IPS DF 6.9 (cell line): Measurements from ENCODE around the gene MED16.
"Not testable (repeated sequence)": the region's sequence is repeated elsewhere in the genome, so short reads cannot be mapped to it uniquely, and the experiment has no call there.

Experiments
- DNase-seq: peaks from one replicate; pipeline ENCODE4 v3.0.0-alpha.2; 2013; ENCODE audit warnings: low read depth, low spot score
- H3K27ac ChIP-seq: one replicate; pipeline ENCODE4 v1.5.1; 2013; ENCODE audit warnings: low read length, control low read depth
- H3K27me3 ChIP-seq: 2 replicates; pipeline ENCODE4 v1.6.1; 2013; ENCODE audit warnings: mild to moderate bottlenecking, low read length; ENCODE audit not compliant: control insufficient read depth, insufficient read depth
- H3K36me3 ChIP-seq: 2 replicates; pipeline ENCODE4 v1.6.1; 2013; ENCODE audit warnings: low read length; ENCODE audit not compliant: control insufficient read depth, insufficient read depth
- H3K4me1 ChIP-seq: 2 replicates; pipeline ENCODE4 v1.6.1; 2013; ENCODE audit warnings: low read length; ENCODE audit not compliant: control insufficient read depth, insufficient read depth
- H3K4me3 ChIP-seq: 2 replicates; pipeline ENCODE4 v1.5.1; 2013; ENCODE audit warnings: mild to moderate bottlenecking, low read length
- H3K9me3 ChIP-seq: 2 replicates; pipeline ENCODE4 v1.6.1; 2013; ENCODE audit warnings: low read length, inconsistent platforms; ENCODE audit not compliant: control insufficient read depth, insufficient read depth
- WGBS: extraction: QIAGEN DNeasy Blood & Tissue Kit; methylation state at CpG from one replicate; pipeline ENCODE4 v1.1.7; 2013; ENCODE audit warnings: mixed read lengths, missing lambda C conversion rate; ENCODE audit not compliant: insufficient read length, insufficient coverage; 5-methylcytosine and 5-hydroxymethylcytosine counted together

MED16 gene

GRCh38 chr19:887599-887998 is 5.4 kb downstream of the MED16 start:
- Histone ChIP-seq H3K27ac (no peak overlapping the region), H3K27me3 (no peaks in the 10 kb centered on the region), H3K9me3 (no peaks in the 10 kb centered on the region), H3K4me3 (no peak overlapping the region), H3K4me1 (no peaks in the 10 kb centered on the region; the same call in 1 of the 2 replicates), H3K36me3 (peaks cover 32% of the 10 kb centered on the region)
- DNase-seq, result no peak
- WGBS, result no CpG with 5 or more reads among the region's 10 CpGs

DNA sequence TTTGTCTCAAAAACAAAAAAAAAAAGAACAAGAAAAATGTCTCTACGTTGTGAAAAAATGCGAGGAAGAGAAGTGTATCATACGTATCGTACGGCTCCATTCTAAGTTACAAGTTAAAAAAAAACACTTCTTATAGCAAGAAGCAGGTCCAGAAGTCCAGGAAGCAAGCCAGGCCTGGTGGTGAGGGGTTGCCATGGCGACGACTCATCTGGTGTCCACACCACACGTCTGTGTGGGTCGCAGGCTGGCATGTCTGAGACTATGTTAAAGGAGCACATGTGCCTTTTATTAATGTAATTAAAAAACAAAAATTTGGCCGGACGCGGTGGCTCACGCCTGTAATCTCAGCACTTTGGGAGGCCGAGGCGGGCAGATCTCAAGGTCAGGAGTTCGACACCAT is 5.9 kb downstream of the MED16 start:
- Histone ChIP-seq H3K9me3 (no peaks in the 10 kb centered on the region), H3K27me3 (no peaks in the 10 kb centered on the region), H3K4me1 (no peaks in the 10 kb centered on the region; the same call in 1 of the 2 replicates), H3K36me3 (peaks cover 36% of the 10 kb centered on the region), H3K27ac (no peak overlapping the region), H3K4me3 (no peak overlapping the region)
- no peak for DNase-seq
- no CpG with 5 or more reads among the region's 16 CpGs for WGBS

- no peak overlapping the region for H3K27ac ChIP-seq
- no peaks in the 10 kb centered on the region for H3K9me3 ChIP-seq
- no peak for DNase-seq
- H3K4me1 ChIP-seq, result no peaks in the 10 kb centered on the region; the same call in 1 of the 2 replicates
- no peaks in the 10 kb centered on the region for H3K27me3 ChIP-seq
- peaks cover 45% of the 10 kb centered on the region for H3K36me3 ChIP-seq
- WGBS, result no CpG with 5 or more reads among the region's 64 CpGs
- H3K4me3 ChIP-seq, result no peak overlapping the region
Measured at GRCh38 chr19:885536-886224, 7.3 kb downstream of the MED16 start.

DNA sequence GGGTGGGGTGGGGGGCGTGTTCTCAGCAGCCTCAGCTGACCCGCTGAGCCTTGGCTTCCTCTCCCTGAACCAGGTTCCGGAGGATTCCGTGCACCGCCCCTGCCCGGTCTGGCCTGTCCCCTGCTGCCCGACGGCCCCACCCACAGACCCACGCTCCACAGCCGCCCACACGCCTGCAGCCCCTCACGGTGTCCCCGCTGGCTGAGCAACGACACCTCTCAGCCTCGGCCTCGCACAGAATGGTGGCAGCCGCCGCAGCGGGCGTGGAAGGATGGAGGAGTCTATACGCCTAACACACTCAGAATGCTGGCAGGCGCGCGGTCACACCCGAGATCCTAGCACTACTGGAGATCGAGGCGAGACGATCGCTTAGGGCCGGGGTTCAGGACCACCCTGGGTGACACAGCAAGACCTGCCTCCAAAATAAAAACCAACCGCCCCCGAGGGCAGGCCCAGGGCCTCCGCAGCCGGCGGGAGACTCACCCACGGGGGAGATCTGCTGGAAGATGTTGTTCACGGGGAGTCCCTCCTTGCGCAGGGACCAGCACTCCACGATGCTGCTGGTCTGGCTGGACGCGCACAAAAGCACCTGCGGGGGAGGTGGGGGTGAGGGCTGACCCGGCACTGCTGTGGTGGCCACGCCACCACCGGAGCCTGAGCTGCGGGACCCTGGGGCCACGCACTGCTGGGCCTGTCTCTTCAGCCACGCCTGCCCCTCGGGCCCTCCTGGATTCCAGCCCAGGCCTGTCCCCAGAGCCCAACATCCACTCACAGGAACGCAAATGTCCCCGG is 8.4 kb downstream of the MED16 start:
- no peak overlapping the region for H3K4me3 ChIP-seq
- no peaks in the 10 kb centered on the region for H3K9me3 ChIP-seq
- no peak for DNase-seq
- WGBS, result no CpG with 5 or more reads among the region's 51 CpGs
- H3K4me1 ChIP-seq, result no peaks in the 10 kb centered on the region; the same call in 1 of the 2 replicates
- H3K27ac ChIP-seq, result no peak overlapping the region
- H3K36me3 ChIP-seq, result peaks cover 36% of the 10 kb centered on the region
- H3K27me3 ChIP-seq, result no peaks in the 10 kb centered on the region

DNA sequence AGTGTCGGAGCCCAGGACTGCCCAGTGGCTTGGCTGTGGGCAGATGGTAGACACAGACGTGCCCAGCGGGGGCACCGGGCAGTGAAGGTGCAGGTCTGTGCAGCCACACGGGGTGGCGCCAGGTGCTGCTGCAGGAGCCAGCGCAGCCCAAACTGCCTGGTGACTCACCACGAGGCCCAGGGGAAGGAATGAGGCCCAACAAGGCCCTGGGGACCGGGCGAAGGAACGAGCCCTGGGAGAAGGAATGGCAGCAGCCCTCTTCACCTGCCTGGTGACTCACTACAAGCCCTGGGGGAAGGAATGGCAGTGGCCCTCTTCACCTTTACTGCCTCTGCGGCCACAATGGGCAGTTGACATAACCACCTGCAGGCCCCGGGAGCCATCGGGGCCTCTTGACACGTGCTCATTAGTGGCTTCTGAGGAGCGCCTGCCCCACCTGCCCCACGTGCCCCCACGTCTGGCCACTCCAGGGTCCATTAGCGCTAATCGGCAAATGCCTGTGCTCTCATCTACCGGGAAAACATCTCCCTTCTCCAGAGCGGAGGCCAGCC is 9.3 kb downstream of the MED16 start:
- Histone ChIP-seq H3K4me3 (no peak overlapping the region), H3K27me3 (no peaks in the 10 kb centered on the region), H3K4me1 (no peaks in the 10 kb centered on the region; the same call in 1 of the 2 replicates), H3K36me3 (peaks cover 34% of the 10 kb centered on the region), H3K9me3 (no peaks in the 10 kb centered on the region), H3K27ac (no peak overlapping the region)
- no peak for DNase-seq
- WGBS, result no CpG with 5 or more reads among the region's 22 CpGs

DNA sequence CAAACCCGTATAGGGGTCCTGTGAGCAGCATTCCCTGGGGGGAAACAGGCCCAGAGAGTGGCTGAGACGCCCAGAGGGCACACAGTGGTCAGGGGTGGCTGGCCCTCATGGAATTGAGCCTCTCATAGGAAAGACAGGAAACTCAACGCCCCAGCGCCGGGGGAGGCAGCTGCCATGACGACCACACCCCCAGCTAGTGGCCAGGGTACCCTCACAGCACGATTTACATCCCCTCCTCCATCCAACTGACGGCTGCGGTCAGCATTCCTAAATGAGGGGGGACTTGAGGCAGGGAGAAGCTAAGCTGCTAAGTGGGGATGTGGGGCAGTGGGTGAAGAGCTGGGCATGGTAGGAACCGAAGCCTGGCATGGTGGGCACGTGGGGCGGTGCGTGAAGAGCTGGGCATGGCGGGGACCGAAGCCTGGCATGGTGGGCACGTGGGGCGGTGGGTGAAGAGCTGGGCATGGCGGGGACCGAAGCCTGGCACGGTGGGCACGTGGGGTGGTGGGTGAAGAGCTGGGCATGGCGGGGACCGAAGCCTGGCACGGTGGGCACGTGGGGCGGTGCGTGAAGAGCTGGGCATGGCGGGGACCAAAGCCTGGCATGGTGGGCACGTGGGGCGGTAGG is 10.0 kb downstream of the MED16 start:
- Histone ChIP-seq H3K9me3 (no peaks in the 10 kb centered on the region), H3K4me1 (no peaks in the 10 kb centered on the region; the same call in 1 of the 2 replicates), H3K4me3 (no peak overlapping the region), H3K27me3 (no peaks in the 10 kb centered on the region), H3K27ac (no peak overlapping the region), H3K36me3 (peaks cover 34% of the 10 kb centered on the region)
- no CpG with 5 or more reads among the region's 30 CpGs for WGBS
- DNase-seq, result no peak

- Histone ChIP-seq H3K36me3 (peaks cover 37% of the 10 kb centered on the region), H3K27ac (no peak overlapping the region), H3K9me3 (no peaks in the 10 kb centered on the region), H3K4me3 (no peak overlapping the region), H3K4me1 (no peaks in the 10 kb centered on the region; the same call in 1 of the 2 replicates), H3K27me3 (no peaks in the 10 kb centered on the region)
- no peak for DNase-seq
- no CpG with 5 or more reads among the region's 34 CpGs for WGBS
Measured at GRCh38 chr19:881385-882071, 11.5 kb downstream of the MED16 start.

GRCh38 chr19:879711-880438 is 13.1 kb downstream of the MED16 start:
- H3K27ac ChIP-seq, result no peak overlapping the region
- DNase-seq, result no peak
- no peaks in the 10 kb centered on the region; the same call in 1 of the 2 replicates for H3K4me1 ChIP-seq
- H3K36me3 ChIP-seq, result peaks cover 27% of the 10 kb centered on the region
- H3K9me3 ChIP-seq, result no peaks in the 10 kb centered on the region
- no CpG with 5 or more reads among the region's 37 CpGs for whole genome bisulfite sequencing
- H3K27me3 ChIP-seq, result no peaks in the 10 kb centered on the region
- H3K4me3 ChIP-seq, result no peak overlapping the region

GRCh38 chr19:878751-879561 is 14.0 kb downstream of the MED16 start:
- not testable (repeated sequence) for H3K9me3 ChIP-seq, H3K27ac ChIP-seq, H3K27me3 ChIP-seq, DNase-seq, H3K4me1 ChIP-seq, H3K4me3 ChIP-seq
- no CpG with 5 or more reads among the region's 24 CpGs for WGBS
- peaks cover 29% of the 10 kb centered on the region for H3K36me3 ChIP-seq
